ENCODE measurements around the gene SYT13.

Gene SYT13

GRCh38 chr11:45290586-45290985 lies 4.4 kb upstream of the SYT13 start:
- in situ Hi-C loops (cut with HindIII; ENCODE audit: low sequenced_read_pairs), result no loop called here
- no peak for DNase-seq (ENCODE audit: low read depth)
- TF ChIP-seq, protein P1, sequence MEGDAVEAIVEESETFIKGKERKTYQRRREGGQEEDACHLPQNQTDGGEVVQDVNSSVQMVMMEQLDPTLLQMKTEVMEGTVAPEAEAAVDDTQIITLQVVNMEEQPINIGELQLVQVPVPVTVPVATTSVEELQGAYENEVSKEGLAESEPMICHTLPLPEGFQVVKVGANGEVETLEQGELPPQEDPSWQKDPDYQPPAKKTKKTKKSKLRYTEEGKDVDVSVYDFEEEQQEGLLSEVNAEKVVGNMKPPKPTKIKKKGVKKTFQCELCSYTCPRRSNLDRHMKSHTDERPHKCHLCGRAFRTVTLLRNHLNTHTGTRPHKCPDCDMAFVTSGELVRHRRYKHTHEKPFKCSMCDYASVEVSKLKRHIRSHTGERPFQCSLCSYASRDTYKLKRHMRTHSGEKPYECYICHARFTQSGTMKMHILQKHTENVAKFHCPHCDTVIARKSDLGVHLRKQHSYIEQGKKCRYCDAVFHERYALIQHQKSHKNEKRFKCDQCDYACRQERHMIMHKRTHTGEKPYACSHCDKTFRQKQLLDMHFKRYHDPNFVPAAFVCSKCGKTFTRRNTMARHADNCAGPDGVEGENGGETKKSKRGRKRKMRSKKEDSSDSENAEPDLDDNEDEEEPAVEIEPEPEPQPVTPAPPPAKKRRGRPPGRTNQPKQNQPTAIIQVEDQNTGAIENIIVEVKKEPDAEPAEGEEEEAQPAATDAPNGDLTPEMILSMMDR (IDR thresholded peaks at IDR 0.05; ENCODE audit: low read depth, low read length, missing control alignments), result no peak
- H3K4me3 ChIP-seq (ENCODE audit: low read depth, low read length), result no peak overlapping the region

GRCh38 chr11:45289369-45289768 lies 3.2 kb upstream of the SYT13 start:
- in situ Hi-C loops (cut with HindIII; ENCODE audit: low sequenced_read_pairs), result no loop called here
- TF ChIP-seq, protein P1 (IDR thresholded peaks at IDR 0.05; ENCODE audit: low read depth, low read length, missing control alignments), result no peak
- DNase-seq (ENCODE audit: low read depth), result no peak

GRCh38 chr11:45288339-45288738 lies 2.2 kb upstream of the SYT13 start:
- TF ChIP-seq, protein P1 (IDR thresholded peaks at IDR 0.05; ENCODE audit: low read depth, low read length, missing control alignments), result no peak
- no peak overlapping the region for H3K4me3 ChIP-seq (ENCODE audit: low read depth, low read length)
- DNase-seq (ENCODE audit: low read depth), result no peak
- in situ Hi-C loops (cut with HindIII; ENCODE audit: low sequenced_read_pairs), result no loop called here

More at GRCh38 chr11:45289369-45289768, 3.2 kb upstream of the SYT13 start:
- no peak overlapping the region for H3K4me3 ChIP-seq (ENCODE audit: low read depth, low read length)

- no peak for DNase-seq (ENCODE audit: low read depth)
- in situ Hi-C loops (cut with HindIII; ENCODE audit: low sequenced_read_pairs), result no loop called here
- TF ChIP-seq, protein P1 (IDR thresholded peaks at IDR 0.05; ENCODE audit: low read depth, low read length, missing control alignments), result no peak
- H3K4me3 ChIP-seq (ENCODE audit: low read depth, low read length), result no peak overlapping the region
Observed at GRCh38 chr11:45287316-45287903, 1.3 kb upstream of the SYT13 start.

DNA sequence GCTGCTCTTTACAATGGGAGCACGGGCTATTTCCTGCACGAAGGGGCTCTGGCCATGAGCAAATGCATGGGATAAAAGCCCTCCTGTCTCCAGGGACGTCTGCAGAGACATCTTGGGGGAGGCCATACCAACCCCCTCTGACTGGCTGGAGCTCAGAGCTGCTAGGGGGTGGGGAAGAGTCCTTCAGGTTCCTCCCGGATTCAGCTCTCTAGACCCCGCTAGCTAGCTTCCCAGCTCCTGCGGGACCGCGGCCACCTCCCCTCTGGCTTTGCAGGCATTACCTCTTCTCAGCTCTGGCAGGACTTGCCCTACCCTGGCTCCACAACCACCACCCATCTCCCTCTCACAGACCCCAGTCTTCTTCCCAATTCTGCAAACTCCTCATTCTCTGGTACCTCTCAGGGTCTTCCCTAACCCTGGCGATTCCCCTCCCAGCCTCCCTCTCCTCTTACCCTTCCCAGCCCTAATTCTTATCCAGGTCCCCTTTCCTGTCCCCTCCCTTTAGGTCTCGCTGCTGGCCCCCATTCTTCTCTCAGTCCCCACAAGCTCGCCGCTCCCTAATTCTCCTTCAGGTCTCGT lies 802 bp downstream of the SYT13 start:
- H3K4me3 ChIP-seq (ENCODE audit: low read depth, low read length), result no peak overlapping the region
- no peak for DNase-seq (ENCODE audit: low read depth)
- in situ Hi-C loops (cut with HindIII; ENCODE audit: low sequenced_read_pairs), result no loop called here
- TF ChIP-seq, protein P1 (IDR thresholded peaks at IDR 0.05; ENCODE audit: low read depth, low read length, missing control alignments), result no peak

DNA sequence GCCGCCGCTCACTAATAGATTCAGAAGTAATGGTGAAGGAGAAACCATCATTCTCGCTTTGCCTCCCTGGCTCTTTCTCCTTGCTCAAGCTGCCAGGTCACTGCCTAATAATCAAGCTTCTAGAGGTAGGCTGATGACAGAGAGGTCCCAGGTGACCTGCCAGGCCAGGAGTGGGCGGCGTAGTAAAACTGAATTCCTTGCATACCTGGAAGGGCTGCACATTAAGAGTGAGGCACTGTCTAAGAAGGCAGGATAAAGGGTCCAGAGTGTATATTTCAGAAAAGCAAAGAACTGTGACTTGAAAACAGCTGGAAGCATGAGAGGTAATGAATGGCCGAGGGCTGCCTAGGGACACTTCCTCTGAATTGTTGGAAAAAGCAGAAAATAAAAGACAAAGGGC lies 4.1 kb downstream of the SYT13 start:
- TF ChIP-seq, protein P1 (IDR thresholded peaks at IDR 0.05; ENCODE audit: low read depth, low read length, missing control alignments), result no peak
- in situ Hi-C loops (cut with HindIII; ENCODE audit: low sequenced_read_pairs), result no loop called here
- DNase-seq (ENCODE audit: low read depth), result no peak
- no peak overlapping the region for H3K4me3 ChIP-seq (ENCODE audit: low read depth, low read length)
